Measurements from ENCODE around the gene FERMT1.
"Not testable (repeated sequence)": the region's sequence is repeated elsewhere in the genome, so short reads cannot be mapped to it uniquely, and the experiment has no call there.

Gene FERMT1

DNA sequence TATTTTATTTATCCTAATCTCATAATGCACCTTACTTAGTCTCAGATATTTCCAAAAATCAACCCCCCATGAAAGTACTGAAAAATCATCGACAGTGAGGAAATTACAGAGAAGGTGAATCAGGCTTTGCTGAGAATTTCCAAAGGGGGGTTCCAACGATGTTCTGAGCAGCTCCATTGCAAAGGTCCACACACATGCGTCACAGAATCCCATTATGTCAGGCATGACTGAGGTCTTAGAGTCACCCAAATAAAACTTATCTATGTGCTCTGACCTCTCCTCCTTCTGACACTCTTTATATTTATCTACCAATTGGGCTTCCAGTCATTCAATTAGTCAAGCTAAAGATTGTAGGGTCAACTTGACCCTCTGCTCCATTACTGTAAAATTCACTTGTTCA lies 56.2 kb downstream of the FERMT1 start:
- no peak for DNase-seq

GRCh38 chr20:6061544-6061943 lies 61.3 kb downstream of the FERMT1 start:
- DNase-seq, result no peak

DNA sequence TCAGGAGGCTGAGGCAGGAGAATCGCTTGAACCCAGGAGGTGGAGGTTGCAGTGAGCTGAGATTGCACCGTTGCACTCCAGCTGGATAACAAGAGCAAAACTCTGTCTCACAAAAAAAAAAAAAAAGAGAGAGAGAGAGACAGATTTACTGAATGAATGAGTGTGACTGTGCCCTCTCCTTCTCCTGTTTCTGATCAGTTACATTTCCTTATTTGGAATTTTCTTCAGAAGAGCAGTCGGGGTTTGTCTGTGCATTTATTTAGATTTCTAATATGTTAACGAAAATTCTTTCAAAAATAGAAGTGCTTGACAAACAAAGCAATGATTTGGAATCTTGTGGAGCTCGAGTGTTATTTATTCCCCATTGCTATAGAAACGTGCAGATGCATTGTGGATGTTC lies 62.6 kb downstream of the FERMT1 start:
- DNase-seq, result no peak

GRCh38 chr20:6058684-6059295 lies 64.0 kb downstream of the FERMT1 start:
- DNase-seq, result peak; percentile 96

GRCh38 chr20:6057691-6058090 lies 65.1 kb downstream of the FERMT1 start:
- DNase-seq, result no peak

GRCh38 chr20:6057139-6057538 lies 65.7 kb downstream of the FERMT1 start:
- no peak for DNase-seq

DNA sequence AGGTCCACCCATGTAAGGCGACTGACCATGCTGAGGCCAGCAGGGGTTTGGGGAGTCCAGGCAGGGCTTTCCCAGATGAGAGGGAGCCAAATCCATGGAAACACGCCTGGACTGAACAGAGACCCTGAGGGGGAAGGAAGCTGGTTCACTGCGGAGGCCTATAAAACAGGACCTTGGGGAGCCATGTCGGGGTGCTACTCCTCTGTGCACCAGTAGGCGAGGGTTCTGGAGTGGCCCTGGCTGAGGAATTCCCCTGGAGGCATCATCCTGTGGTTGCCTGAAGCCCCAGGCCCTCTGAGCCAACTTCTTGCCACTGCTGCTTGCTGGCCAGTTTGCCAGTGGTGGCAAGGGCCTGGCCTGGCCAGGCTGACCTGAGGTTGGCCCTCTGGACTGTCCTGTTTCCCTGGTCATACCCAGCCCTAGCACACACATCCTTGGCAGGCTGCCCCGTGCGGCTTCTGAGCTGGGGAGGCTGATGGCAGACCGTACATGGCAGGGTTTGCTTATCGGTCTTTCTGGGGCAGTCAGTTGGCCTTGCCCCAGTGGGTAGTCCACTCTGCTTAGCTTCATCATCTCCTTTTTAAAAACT lies 66.8 kb downstream of the FERMT1 start:
- no peak for DNase-seq

GRCh38 chr20:6055161-6055783 lies 67.6 kb downstream of the FERMT1 start:
- DNase-seq, result no peak

GRCh38 chr20:6054689-6055051 lies 68.2 kb downstream of the FERMT1 start:
- not testable (repeated sequence) for DNase-seq

- peak; percentile 93 for DNase-seq
Observed at GRCh38 chr20:6053776-6054688, 68.8 kb downstream of the FERMT1 start, which contains the start of gene LRRN4. TSS of gene LRRN4 (minus strand) at chr20:6054060. CDS start at chr20:6052799, 1,261 bp downstream.

GRCh38 chr20:6053064-6053775 lies 69.6 kb downstream of the FERMT1 start:
- no peak for DNase-seq

DNA sequence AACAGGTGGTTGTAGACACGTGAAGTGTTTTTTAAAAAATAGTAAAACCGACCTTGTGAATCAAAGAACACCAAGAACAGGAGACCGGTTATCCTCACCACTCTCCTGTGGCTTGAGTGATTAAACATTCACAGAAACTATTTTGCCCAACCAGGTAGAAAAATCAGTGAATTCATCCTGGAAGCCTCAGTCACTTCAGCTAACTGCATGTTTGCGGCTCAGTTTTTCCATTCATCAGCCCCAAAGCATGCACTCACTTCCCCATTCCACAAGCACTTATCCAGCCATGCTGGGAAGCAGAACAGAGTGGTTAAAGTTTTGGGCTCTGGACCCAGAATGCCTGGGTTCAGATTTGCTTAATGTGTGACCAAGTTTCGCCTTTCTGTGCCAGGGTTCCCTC lies 71.3 kb downstream of the FERMT1 start:
- no peak for DNase-seq

DNA sequence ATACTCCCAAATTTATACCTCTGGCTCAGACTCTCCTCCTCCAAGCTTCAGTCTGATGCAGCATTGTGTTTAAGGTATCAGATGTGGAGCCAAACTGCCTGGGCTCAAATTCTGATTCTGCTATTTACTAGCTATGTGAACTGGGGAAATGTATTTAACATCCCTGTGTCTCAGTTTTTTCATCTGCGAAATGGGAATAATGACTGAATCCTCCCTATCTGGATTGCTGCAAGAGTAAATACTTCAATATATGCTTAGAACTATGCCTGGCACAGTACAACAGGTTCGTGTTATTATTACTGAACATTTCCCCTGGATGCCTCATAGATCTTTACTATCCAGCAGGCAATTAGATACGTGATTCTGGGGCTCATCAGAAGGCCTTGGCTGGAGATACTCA lies 74.4 kb downstream of the FERMT1 start:
- DNase-seq, result no peak

DNA sequence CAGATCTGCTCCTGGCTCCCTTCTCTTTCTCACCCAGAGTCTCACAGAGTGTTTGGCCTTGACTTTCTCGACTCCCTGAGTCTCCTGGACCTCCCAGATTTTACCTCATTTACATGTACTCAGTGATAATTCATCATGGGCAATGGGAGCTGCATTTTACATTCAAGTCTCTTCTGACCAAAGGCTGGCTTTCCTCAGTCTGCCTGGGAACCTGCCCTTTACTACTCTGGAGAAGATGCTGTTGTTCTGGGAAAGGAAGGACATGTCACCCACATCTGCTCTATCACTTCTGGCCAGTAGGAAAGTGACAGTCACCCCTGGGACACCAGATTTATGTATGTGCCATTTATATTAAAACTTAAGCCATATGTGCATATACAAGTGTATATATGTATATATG lies 76.4 kb downstream of the FERMT1 start:
- DNase-seq, result no peak

DNA sequence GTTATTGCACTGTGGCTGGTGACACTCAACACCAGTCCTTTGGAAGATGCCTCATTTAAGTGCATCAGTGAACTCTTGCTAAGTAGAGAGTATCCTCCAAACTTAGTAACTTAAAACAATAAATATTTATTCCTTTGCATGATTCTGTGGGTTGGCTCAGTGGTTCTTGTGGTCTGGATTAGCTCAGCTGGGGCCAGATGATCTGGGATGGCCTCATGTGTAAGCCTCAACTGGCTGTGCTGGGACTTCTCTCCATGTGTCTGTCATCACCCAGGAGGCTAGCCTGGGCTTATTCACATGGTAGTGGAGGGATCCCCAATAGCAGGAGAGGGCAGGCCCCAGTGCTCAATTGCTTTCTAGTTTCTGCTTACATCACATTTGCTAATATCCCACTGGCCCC lies 77.3 kb downstream of the FERMT1 start:
- no peak for DNase-seq

GRCh38 chr20:6044115-6044514 lies 78.7 kb downstream of the FERMT1 start:
- DNase-seq, result peak; percentile 19

DNA sequence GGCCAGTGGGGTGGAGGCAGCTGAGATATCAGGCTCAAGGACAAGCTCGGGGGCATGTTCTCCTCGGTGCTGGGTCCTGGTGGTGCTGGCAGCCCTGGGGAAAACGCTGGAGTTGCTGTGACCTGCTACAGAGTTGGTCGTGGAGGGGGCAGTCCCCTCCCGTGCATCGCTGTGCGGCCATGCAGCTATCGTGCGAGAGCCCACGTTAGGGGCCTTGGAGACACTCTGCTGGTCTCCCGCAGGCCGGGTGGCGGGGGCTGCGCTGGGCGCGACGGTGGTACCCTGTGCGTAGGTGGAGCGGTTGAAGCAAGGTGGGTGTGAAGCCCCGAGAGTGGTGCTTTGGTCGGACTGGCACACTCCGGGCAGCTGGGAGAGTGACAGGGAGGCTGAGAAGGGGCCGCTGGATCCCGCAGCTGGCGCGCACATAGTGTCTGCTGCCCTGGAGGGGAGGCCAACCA lies 81.0 kb downstream of the FERMT1 start:
- no peak for DNase-seq

GRCh38 chr20:6040958-6041807 lies 81.6 kb downstream of the FERMT1 start:
- no peak for DNase-seq

GRCh38 chr20:6040540-6040939 lies 82.3 kb downstream of the FERMT1 start:
- DNase-seq, result no peak

GRCh38 chr20:6039766-6040165 lies 83.1 kb downstream of the FERMT1 start:
- DNase-seq, result no peak

GRCh38 chr20:6038256-6038655 lies 84.6 kb downstream of the FERMT1 start:
- DNase-seq, result no peak

DNA sequence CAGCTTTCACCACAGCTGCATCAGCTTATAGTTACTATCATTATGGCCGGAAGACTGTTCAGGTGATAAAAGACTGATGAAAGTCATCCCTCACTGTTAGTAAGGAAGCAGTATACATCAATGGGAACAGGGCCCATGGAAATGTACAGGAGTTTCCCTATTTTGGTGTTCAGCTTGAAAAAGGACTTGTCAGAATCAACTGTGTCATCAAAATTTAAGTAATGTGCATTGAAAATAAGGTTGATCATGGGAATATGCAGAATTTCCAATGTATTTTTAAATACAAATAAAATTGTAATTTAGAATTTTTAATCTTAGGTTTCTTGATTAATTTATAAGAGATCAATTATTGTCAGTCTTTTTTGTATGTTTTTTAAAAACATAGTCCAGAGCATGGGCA lies 85.7 kb downstream of the FERMT1 start:
- no peak for DNase-seq

Data from NCI-H510A treated with DMSO at 0.1 percent for 48 hours (cell line).